HCEC 1CT (cell line): ENCODE data around the gene USP10.

ENCODE experiments used
- DNase-seq: peaks from one replicate; pipeline ENCODE4 v3.0.0-alpha.2; 2017

USP10 gene, protein sequence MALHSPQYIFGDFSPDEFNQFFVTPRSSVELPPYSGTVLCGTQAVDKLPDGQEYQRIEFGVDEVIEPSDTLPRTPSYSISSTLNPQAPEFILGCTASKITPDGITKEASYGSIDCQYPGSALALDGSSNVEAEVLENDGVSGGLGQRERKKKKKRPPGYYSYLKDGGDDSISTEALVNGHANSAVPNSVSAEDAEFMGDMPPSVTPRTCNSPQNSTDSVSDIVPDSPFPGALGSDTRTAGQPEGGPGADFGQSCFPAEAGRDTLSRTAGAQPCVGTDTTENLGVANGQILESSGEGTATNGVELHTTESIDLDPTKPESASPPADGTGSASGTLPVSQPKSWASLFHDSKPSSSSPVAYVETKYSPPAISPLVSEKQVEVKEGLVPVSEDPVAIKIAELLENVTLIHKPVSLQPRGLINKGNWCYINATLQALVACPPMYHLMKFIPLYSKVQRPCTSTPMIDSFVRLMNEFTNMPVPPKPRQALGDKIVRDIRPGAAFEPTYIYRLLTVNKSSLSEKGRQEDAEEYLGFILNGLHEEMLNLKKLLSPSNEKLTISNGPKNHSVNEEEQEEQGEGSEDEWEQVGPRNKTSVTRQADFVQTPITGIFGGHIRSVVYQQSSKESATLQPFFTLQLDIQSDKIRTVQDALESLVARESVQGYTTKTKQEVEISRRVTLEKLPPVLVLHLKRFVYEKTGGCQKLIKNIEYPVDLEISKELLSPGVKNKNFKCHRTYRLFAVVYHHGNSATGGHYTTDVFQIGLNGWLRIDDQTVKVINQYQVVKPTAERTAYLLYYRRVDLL

GRCh38 chr16:84699712-84700445 is at the start of gene USP10:
Gene USP10, plus strand, starts transcription at chr16:84700000. Its CDS starts 91 bp downstream, at chr16:84700091.
- DNase-seq: peak; percentile 68

DNA sequence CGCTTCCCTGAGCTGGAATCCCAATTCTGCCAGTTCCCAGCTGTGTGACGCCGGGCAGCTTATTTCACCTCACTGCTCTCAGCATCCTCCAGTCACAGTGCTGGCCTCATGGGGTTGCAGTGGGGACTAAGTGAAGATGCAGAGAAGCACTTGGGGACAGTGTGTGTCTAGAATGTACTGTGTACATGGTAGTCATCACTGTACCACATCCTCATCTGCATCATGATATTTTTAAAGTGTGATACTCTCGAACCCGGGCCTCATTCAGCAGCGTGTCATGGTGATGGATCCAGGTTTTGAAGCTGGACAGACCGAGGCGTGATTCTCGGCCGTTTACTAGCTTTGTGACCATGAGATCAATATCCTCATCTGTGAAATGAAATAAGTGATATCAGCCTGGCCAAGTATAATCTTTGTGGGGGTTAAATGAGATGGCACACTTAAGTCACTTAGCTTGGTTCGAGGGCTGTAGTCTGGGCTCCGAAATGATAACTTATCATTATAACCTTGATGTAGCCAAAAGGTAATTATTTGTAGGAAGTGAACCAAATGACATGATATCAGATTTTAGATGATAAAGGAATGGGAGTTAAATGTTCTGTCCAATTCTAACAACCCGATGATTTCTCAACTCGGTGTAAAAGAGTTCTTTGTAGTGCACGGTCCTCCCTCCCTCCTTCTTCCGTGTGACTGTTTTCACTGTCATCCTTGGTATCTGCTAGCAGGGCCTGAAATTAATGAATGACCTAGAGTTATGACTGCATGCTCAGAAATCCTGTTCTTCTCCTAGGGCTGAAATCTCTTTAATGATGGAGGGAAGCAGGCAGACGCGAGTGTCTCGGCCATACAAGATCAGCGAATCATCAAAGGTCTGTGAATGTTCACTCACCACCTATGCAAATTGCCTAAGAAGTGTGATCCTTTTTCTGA is 49.5 kb upstream of the USP10 start:
- peak; percentile 14 for DNase-seq

DNA sequence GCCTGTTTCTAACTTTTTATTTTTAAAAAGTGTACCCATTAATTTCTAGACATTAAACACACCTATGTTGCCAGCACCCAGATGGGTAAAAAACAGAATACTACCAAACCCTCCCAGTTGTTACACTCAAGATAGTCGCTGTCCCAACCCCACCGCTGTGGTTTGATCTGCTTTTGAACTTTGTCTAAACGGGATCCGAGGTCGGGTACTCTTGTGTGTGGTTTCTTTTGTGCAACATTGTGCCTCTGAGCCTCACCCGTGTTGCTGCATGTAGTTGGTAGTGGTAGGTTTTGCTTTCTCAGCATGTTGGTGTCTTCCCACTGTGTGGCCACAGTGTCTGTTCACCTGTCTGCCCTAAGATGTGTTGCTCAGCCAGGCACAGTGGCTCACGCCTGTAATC is 47.2 kb upstream of the USP10 start:
- no peak for DNase-seq

DNA sequence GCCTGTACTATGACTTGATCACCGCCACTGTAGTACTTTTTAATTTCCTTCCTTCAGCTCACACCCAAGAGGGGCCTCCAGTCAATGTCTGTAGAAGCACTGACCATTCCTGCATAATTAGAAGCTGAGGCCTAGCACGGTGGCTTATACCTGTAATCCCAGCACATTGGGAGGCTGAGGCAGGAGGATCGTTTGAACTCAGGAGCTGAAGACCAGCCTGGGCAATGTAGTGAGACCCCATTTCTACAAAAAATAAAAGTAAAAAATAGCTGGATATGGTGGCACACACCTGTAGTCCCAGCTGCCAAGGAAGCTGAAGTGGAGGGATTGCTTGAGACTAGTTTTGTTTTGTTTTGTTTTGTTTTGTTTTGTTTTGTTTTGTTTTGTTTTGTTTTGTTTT is 45.6 kb upstream of the USP10 start:
- no peak for DNase-seq

GRCh38 chr16:84654998-84655397 is 44.8 kb upstream of the USP10 start:
- no peak for DNase-seq

DNA sequence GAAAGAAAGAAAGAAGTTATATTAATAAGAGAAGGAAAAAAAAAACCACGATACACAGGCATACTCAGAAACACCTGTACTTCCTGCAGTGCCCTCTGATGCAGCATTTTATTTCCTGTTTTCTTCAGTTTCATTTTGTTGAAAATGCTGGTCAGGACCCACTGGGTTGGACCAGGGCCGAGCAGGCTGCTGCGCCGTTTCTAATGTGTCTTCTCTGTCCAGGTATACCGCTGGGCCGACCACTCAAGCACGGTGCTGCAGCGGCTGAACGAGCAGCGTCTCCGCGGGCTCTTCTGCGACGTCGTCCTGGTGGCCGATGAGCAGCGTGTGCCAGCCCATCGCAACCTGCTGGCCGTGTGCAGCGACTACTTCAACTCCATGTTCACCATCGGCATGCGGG is 43.2 kb upstream of the USP10 start:
- DNase-seq: no peak

- no peak for DNase-seq
These were observed 42.5 kb upstream of the USP10 start for GRCh38 chr16:84657229-84657837.

DNA sequence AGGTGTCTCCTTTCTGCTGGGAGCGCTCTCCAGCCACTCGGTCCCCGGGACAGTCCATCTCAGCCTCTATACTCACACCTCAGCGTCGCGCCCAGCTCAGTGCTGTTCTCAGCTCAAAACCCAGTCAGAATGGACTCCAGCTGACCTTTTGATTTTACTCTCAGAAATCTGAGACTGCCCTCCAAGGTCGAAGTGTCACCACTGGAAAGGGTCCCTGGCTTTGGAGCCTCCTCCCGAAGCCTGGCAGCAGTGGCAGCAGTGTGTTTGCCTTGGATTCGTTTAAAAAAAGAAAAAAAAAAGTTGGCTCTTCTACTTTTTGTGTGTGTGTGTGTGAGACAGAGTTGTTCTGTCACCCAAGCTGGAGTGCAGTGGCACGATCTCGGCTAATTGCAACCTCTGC is 41.1 kb upstream of the USP10 start:
- DNase-seq: no peak

DNA sequence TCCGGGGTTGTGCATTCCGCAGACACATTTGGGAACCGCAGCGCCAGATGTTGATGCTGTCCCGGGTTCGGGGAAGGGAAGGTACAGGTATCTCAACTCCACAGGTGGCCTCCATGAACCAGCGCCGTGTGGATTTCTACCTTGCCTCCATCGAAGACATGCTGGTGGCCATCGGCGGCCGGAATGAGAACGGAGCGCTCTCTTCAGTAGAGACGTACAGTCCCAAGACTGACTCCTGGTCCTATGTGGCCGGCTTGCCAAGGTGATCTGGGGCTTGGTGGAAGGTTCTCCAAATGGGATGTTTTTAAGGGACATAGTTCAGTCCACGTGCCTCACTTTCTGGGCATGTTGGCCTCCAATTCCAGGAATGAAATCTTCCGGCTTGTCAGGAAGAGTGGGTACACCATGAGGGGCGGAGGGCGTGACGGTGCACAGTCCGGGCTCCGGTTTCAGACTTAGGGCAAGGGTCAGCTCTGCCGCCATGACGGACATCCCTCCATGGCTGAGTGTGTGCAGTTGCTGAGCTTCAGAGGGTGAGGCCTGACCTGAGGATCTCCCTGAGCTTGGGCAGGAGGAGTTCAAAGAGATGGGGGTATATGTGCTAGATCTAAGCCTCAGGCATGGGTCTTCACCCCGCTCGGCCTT is 40.0 kb upstream of the USP10 start:
- no peak for DNase-seq

GRCh38 chr16:84660973-84661372 is 38.8 kb upstream of the USP10 start:
- DNase-seq: no peak

GRCh38 chr16:84661418-84662060 is 38.3 kb upstream of the USP10 start:
- no peak for DNase-seq

DNA sequence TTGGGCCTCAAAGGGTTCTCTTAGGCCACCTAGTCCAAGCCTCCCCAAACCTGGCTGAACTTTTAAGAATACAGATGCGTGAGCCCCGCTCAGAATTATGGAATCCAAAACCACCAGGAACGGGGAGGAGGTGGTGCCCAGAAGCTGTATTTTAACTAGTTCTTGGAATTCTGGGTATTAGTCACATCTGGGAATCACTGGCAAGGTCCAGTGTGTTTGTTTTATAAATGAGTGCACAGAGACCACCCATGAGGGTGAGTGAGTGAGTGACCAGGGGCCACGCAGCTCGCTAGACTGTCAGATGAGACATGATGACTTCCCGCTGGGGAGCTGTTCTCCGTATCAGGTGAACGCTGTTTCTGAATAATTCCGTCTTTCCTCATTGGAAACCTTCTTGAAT is 37.3 kb upstream of the USP10 start:
- DNase-seq: no peak

DNA sequence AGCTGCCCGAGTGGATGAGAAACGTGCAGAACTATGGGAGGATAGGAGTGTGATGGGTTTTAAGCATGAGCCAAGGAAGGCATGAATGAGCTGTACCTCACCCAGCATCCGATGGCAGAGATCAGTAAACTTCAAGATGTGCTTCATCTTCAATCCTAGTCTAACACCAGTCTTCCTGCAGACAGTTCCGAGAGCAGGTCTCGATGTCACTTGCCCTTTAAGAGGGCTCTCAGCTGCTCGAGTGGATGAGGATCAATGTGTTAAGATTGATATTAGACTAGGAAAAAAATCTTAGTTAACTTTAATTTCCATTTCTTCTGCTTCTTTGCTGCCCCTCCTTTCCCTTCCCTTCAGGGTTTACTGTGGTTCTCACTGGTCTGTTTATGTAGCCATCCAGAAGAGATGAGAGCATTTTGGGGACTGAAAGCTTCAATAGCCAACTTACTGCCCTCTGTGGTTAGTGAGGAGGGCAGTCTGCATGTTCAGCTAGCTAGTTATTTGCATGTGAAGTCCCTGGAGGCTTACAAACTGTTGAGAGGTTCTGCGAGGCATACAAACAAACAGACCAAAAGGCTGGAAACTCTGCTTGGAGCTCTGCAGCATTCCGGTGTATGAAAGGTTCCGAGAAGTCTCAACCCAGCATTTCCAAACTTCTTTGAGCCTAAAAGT is 36.2 kb upstream of the USP10 start:
- no peak for DNase-seq

DNA sequence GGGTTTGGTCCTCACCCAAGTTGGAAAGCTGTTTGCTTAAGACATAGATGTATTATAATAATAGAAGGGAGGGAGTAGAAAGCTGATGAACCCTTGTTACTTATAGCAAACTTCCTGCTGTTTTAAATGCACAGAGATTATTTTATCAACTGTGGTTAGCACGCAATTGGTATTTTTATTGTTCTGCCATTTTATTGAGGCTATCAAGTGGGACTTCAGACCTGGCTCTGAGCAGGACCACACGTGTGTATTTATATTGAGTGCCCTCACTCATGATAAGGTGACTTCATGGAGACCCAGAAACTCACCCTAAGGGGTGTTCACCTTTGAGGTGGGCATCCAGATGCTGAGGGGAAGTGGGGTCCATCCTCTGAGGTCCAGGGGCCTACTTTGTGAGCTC is 34.4 kb upstream of the USP10 start:
- no peak for DNase-seq

DNA sequence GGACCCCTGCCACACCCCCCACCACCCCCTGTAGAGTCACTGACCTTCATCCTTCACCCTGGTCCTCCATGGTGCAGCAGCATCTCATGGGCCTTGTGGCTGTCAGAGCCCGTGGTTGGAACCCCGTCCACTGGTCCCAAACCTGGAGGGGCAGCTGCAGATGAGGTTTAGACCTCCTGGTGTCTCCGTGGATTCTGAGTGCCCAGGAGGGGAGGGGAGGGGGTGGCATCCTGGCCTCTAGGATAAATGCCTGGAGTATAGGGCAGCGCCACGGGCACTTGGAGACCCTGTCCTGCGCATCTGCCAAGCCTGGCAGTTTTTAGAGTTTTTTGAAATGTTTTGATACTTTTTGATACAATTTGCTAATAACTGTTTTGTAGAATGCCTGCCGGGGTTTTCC is 34.0 kb upstream of the USP10 start:
- no peak for DNase-seq

DNA sequence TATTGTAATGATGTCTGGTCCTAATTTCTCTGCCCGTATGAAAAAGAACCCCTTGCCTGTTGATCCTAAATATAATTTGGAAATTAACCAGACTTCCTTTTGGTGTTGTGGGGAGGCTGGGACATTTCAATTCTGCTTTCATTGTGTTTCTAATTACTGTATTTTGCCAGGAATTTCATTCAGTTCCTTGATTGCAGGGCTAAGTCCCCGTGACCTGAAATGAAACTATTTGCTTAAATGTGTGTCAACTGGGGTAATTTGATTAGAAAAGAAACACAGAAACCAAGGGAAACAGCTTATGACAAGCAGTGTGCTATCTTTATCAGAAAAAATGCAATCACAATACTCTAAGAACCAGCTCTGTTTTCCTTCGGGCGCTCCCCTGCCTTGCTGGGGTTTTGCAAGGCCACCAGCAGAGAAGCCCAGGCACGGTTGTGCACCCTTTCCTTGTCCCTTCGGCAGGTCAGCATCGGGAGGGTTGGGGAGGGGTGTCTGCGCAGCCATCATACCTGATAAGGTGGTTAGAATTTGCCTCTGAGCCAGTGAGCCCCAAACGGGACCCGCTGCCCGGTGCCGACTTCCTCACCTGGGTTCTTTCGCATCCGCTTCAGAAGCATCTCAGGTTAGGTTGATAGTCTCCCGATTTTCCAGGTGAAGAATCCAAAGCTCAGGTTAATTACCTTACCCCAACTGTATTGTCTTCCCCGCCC is 32.0 kb upstream of the USP10 start:
- no peak for DNase-seq

DNA sequence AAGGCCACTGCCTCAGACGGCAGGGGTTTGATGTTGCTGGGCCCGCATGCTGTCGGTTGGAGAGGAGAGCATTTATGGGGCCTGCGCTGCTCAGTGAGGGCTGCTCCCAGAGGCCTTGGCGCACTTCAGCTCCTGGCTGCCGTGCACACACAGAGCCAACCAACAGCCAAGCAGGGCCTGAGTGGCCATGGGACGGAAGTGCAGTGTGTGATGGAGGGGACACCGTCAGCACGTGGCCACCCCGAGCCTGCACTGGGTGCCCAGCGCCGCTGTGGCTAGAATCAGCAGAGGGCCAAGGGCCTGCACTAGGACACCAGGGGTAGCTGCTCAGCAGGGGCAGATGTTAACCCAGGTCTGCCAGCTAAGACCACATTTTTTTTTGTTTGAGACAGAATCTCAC is 29.7 kb upstream of the USP10 start:
- no peak for DNase-seq

DNA sequence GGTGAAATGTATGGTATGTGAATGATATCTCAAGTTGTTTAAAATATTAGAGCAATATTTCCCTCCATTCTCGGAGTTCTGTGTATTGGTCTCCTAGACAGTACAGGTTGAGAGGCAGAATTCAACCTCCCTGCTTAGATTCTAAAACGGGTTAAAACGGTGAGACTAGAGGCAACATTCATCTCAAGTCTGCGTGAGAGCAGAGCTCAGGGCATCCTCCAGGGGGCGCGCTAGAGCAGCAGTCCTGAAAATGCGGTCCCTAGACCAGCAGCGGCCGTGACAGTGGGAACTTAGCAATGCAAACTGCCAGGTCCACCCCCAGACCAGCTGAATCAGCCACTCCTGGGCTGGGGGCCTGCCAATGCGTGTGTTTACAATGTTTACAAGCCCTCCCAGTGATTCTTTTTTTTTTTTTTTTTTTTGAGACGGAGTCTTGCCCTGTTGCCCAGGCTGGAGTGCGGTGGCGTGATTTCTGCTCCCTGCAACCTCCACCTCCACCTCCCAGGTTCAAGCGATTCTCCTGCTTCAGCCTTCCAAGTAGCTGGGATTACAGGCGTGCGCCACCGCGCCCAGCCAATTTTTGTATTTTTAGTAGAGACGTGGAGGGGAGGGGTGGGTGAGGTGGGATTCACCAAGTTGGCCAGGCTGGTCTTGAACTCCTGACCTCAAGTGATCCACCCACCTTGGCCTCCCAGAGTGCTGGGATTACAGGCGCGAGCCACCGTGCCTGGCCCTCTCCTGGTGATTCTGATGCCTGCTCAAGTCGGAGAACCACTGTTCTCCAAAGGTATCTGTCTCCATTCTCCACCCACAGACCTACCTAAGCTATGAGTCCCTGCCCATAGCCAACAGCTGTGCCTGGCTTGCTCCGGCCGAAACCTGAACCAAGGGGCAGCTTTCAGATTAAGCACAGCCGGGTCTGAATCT is 27.3 kb upstream of the USP10 start:
- DNase-seq: peak; percentile 49

- DNase-seq: no peak
These were observed 26.6 kb upstream of the USP10 start for GRCh38 chr16:84673203-84673535.
